GM18951 (cell line): ENCODE results near the gene ASGR2.
"Not testable (repeated sequence)": the region's sequence is repeated elsewhere in the genome, so short reads cannot be mapped to it uniquely, and the experiment has no call there.

ENCODE experiments used
- POLR2A ChIP-seq: IDR thresholded peaks from 4 replicates; pipeline ENCODE4 v1.6.1; 2011; ENCODE audit warnings: mild to moderate bottlenecking; ENCODE audit not compliant: insufficient read length, insufficient read depth; ENCODE audit errors: extremely low read depth
- in situ Hi-C: fragments of 300-500 bp; cut with MboI; formaldehyde crosslinking; loops from one replicate; pipeline ENCODE4 v1.12.0; 2022; ENCODE audit warnings: low sequenced_read_pairs, mixed read lengths, inconsistent platforms; ENCODE audit not compliant: unreplicated experiment

Gene ASGR2

GRCh38 chr17:7133916-7134315, 19.3 kb upstream of the ASGR2 start:
- no peak for TF ChIP-seq POLR2A
- in situ Hi-C loops, result no loop called here

- in situ Hi-C loops, result no loop called here
- TF ChIP-seq POLR2A, result no peak
These were observed 18.8 kb upstream of the ASGR2 start for GRCh38 chr17:7133424-7133823.

DNA sequence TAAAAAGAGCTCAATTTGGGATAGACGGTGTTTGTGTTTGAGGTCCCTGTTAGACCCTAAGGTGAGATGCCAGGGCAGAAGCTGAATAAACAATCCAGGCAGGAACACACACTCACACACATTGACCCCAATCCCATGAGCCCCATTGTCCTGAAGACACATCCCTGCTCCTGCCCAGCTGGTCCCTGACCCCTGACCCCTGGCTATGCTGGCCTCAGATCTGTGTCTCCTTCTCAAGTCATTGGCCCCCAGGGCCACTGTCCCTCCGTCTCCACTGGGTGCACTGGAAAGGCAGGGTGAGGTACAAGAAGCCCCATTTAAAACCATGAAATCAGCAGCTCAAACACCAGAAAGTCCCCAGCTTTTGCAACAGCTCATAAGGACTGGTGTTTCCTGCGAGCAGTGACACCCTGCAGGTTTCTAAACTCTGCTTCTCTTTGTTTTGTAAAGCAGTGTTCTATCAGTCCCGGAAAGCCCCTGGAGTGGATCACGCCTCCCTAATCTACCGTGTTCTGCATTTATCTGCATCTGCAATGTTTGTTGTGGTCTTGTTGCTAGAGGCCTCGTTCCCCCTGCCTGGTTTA, 18.0 kb upstream of the ASGR2 start:
- no peak for TF ChIP-seq POLR2A
- in situ Hi-C loops, result no loop called here

GRCh38 chr17:7131423-7131791, 16.8 kb upstream of the ASGR2 start:
- in situ Hi-C loops, result no loop called here
- TF ChIP-seq POLR2A, result no peak

GRCh38 chr17:7130621-7131422, 16.2 kb upstream of the ASGR2 start:
- in situ Hi-C loops, result no loop called here

DNA sequence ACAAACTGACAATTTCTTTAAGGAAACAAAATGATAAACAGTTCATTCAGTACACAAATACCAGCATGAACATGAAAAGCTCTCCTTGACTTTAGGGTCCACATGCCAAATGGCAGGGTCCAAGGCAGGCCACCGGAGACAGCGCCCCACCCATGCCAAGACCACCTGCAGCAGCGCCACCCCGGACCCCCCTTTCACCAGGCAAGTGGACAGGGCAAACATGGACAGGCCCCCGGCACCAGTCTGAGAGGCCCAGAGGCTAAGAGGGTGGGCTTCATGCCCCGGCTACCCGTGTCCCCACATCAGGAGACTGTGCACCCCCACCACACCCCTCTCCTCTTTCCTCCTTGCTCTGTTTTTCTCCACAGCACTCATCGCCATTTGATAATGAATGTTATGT, 14.7 kb upstream of the ASGR2 start:
- in situ Hi-C loops, result no loop called here
- no peak for TF ChIP-seq POLR2A

More at GRCh38 chr17:7130621-7131422, 16.2 kb upstream of the ASGR2 start:
- no peak for TF ChIP-seq POLR2A

GRCh38 chr17:7128160-7128559, 13.5 kb upstream of the ASGR2 start:
- TF ChIP-seq POLR2A, result no peak
- in situ Hi-C loops, result no loop called here

GRCh38 chr17:7127501-7127900, 12.9 kb upstream of the ASGR2 start:
- in situ Hi-C loops, result not testable (repeated sequence)

GRCh38 chr17:7126386-7126785, 11.8 kb upstream of the ASGR2 start:
- in situ Hi-C loops, result not testable (repeated sequence)

DNA sequence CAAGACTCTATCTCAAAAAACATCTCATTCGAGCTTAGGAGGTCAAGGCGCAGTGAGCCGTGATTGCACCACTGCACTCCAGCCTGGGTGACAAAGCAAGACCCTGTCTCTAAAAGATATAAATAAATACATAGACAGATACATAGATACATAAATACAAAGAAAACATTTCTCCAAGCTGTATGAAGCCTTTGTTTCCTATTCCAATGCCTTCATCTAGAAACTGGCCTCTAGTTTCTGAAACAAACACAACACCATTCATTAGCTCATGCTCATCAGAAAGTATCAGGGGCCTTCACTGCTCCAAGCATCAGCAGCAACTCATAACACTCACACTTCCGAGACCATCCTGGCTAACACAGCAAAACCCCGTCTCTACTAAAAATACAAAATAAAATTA, 10.3 kb upstream of the ASGR2 start:
- TF ChIP-seq POLR2A, result no peak
- in situ Hi-C loops, result no loop called here

- no peak for TF ChIP-seq POLR2A
- in situ Hi-C loops, result no loop called here
These were observed 9.2 kb upstream of the ASGR2 start for GRCh38 chr17:7123844-7124243.

GRCh38 chr17:7122381-7122780, 7.8 kb upstream of the ASGR2 start:
- in situ Hi-C loops, result no loop called here
- no peak for TF ChIP-seq POLR2A

DNA sequence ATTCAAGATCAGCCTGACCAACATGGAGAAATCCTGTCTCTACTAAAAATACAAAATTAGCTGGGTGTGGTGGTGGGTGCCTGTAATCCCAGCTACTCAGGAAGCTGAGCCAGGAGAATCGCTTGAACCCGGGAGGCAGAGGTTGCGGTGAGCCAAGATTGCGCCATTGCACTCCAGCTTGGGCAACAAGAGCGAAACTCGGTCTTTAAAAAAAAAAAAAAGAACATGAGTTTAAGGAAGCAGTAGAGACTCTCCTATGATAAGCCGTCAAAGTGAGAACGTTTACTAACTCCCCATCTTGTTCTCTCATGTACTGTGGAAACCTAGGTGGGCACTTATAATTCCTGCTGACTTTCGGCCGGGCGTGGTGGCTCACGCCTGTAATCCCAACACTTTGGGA, 6.0 kb upstream of the ASGR2 start:
- in situ Hi-C loops, result not testable (repeated sequence)

- no peak for TF ChIP-seq POLR2A
- in situ Hi-C loops, result no loop called here
These were observed 5.5 kb upstream of the ASGR2 start for GRCh38 chr17:7120123-7120522.

- no peak for TF ChIP-seq POLR2A
- in situ Hi-C loops, result no loop called here
These were observed 4.7 kb upstream of the ASGR2 start for GRCh38 chr17:7119314-7119713.
